HCT116 (cell line): Measurements from ENCODE around the gene MTRF1L.

ENCODE experiments used
- POLR2A ChIP-seq: IDR thresholded peaks from 2 replicates; pipeline ENCODE4 v1.7.0; 2011; ENCODE audit warnings: borderline replicate concordance; ENCODE audit not compliant: insufficient read depth, insufficient read length; ENCODE audit errors: extremely low read depth
- SIN3A ChIP-seq: IDR thresholded peaks from 2 replicates; pipeline ENCODE4 v1.6.1; 2012; ENCODE audit warnings: low read depth

GRCh38 chr6:152984513-152984872 lies 18.0 kb downstream of the MTRF1L start:
- no peak for TF ChIP-seq SIN3A
- no peak for TF ChIP-seq POLR2A
